Type B pancreatic cell (in vitro differentiated cells): Measurements from ENCODE around the gene ANXA2. TPM values are rescaled to one million over a fixed set of nuclear protein-coding genes. Genes with fewer than 3 reads are reported as not detected.
A peak's percentile ranks its signal among the peaks of the same experiment; 100 is the strongest.

ENCODE experiments used
- DNase-seq: peaks from one replicate; pipeline ENCODE4 v3.0.0; 2021; ENCODE audit warnings: mixed read lengths; ENCODE audit not compliant: unreplicated experiment; ENCODE audit errors: extremely low spot score
- H3K27ac Mint-ChIP-seq: 2 replicates; pipeline ENCODE4 v1.8.0; 2021; ENCODE audit warnings: mild to moderate bottlenecking, mixed read lengths
- H3K27me3 Mint-ChIP-seq: 2 replicates; pipeline ENCODE4 v1.8.0; 2021; ENCODE audit warnings: mixed read lengths
- H3K36me3 Mint-ChIP-seq: 2 replicates; pipeline ENCODE4 v1.8.0; 2021; ENCODE audit warnings: mixed read lengths
- H3K4me1 Mint-ChIP-seq: one replicate; pipeline ENCODE4 v1.8.0; 2021; ENCODE audit warnings: mixed read lengths; ENCODE audit not compliant: unreplicated experiment
- H3K4me3 Mint-ChIP-seq: 2 replicates; pipeline ENCODE4 v1.8.0; 2021; ENCODE audit warnings: mild to moderate bottlenecking, mixed read lengths
- H3K9me3 Mint-ChIP-seq: 2 replicates; pipeline ENCODE4 v1.8.0; 2021; ENCODE audit warnings: mixed read lengths
- total RNA-seq: library from RNA; stranded (reverse); gene quantifications from 2 replicates; pipeline ENCODE4 v1.2.1, GENCODE V29; 2021; ENCODE audit warnings: low replicate concordance
- TF ChIP-seq, protein P1 (sequence below): fragments of 200-600 bp; sonication (generic); conservative IDR thresholded peaks from 2 replicates; pipeline ENCODE4 v1.5.0; 2021; ENCODE audit warnings: antibody characterized with exemption, mild to moderate bottlenecking

ANXA2 gene
- total RNA-seq, 1 donor from 2014 or later: 493 TPM

GRCh38 chr15:60394689-60395097, 3.1 kb downstream of the ANXA2 start:
- no peaks in the 10 kb centered on the region for H3K9me3 Mint-ChIP-seq
- H3K27ac Mint-ChIP-seq: peak overlapping the region; percentile 97
- peaks cover 20% of the 10 kb centered on the region for H3K27me3 Mint-ChIP-seq
- no peak for DNase-seq
- H3K36me3 Mint-ChIP-seq: peaks cover 43% of the 10 kb centered on the region
- peak overlapping the region; percentile 91 for H3K4me3 Mint-ChIP-seq
- TF ChIP-seq, protein P1, sequence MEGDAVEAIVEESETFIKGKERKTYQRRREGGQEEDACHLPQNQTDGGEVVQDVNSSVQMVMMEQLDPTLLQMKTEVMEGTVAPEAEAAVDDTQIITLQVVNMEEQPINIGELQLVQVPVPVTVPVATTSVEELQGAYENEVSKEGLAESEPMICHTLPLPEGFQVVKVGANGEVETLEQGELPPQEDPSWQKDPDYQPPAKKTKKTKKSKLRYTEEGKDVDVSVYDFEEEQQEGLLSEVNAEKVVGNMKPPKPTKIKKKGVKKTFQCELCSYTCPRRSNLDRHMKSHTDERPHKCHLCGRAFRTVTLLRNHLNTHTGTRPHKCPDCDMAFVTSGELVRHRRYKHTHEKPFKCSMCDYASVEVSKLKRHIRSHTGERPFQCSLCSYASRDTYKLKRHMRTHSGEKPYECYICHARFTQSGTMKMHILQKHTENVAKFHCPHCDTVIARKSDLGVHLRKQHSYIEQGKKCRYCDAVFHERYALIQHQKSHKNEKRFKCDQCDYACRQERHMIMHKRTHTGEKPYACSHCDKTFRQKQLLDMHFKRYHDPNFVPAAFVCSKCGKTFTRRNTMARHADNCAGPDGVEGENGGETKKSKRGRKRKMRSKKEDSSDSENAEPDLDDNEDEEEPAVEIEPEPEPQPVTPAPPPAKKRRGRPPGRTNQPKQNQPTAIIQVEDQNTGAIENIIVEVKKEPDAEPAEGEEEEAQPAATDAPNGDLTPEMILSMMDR: no peak
- H3K4me1 Mint-ChIP-seq: peaks cover 74% of the 10 kb centered on the region

DNA sequence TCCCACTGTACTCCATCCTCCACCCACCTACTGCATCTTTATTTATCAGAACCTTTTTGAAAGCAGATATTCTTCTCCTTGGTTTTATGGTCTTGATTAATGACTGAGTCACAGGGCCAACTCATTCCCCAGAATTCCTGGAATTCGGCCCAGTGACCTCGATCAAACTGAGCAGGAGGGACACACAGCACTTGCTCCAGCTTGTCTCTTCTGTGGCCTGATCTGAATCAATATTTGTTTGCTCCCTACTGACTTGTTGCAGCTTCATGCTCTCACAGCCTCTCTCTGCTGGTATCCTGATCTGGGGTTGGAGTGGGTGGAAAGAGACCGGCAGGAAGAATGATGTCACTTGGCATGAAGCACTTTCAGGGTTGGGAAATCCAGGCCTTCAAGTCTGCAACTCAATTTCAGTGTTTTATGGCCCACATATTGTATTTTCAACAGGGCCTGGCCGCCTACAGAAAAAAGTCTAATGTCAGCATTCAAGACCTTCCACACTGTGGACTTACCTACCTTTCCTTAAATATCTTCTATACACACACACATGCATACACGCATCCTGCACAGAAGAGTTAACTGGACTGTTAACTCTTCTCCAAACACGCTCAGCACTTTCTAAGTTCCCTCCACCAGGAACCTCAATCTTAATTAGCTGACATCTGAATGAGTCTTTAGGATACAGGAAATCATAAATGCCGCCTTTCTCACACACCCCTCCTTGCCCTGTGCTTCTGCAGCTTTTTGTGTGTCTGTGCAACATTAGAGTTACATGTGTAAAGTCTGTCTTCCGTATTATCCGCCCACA, 4.6 kb downstream of the ANXA2 start:
- Mint-ChIP-seq H3K27me3 (peaks cover 8% of the 10 kb centered on the region), H3K4me3 (peak overlapping the region; percentile 91), H3K36me3 (peaks cover 50% of the 10 kb centered on the region), H3K4me1 (peaks cover 68% of the 10 kb centered on the region), H3K27ac (peak overlapping the region; percentile 97), H3K9me3 (no peaks in the 10 kb centered on the region)
- DNase-seq: no peak
- TF ChIP-seq, protein P1: no peak

- TF ChIP-seq, protein P1: no peak
- Mint-ChIP-seq H3K27me3 (peaks cover 8% of the 10 kb centered on the region), H3K36me3 (peaks cover 52% of the 10 kb centered on the region), H3K27ac (peak overlapping the region; percentile 97), H3K4me3 (peak overlapping the region; percentile 80), H3K9me3 (peaks cover under 1% of the 10 kb centered on the region), H3K4me1 (peaks cover 68% of the 10 kb centered on the region)
- no peak for DNase-seq
These were observed 5.2 kb downstream of the ANXA2 start for GRCh38 chr15:60392601-60392985.

DNA sequence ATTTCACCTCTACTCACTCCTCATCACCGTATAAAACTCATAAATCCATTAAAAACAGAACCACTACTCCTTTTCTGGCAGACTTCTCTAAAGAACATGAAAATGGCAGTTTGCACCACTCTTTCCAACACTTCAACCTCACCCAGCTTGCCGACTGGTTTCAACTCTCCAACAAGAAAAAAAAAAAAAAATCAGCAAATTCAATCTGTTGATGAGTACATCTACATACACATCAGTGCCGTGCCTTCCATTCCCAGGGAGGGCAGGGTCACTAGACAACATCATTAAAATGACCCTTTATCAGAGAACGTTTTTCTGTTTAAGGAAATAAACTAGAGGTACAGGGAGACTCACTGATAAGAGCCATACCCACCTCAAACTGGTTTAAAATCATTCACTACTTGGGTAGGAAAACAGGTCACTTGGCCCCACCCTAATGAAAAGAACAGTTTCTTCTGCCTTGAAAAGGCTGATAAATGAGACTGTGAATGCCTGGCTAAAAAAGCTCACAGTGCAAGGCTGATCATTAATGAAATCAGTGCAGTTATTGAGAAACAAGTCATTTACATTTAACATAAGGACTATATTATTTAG, 6.0 kb downstream of the ANXA2 start:
- Mint-ChIP-seq H3K27me3 (peaks cover 8% of the 10 kb centered on the region), H3K36me3 (peaks cover 57% of the 10 kb centered on the region), H3K27ac (peak overlapping the region; percentile 97), H3K4me3 (peak overlapping the region; percentile 77), H3K9me3 (peaks cover 6% of the 10 kb centered on the region), H3K4me1 (peaks cover 74% of the 10 kb centered on the region)
- no peak for DNase-seq
- TF ChIP-seq, protein P1: no peak

GRCh38 chr15:60390871-60391501, 6.8 kb downstream of the ANXA2 start:
- H3K4me1 Mint-ChIP-seq: peaks cover 70% of the 10 kb centered on the region
- TF ChIP-seq, protein P1: no peak
- peak overlapping the region; percentile 77 for H3K4me3 Mint-ChIP-seq
- DNase-seq: no peak
- peaks cover 52% of the 10 kb centered on the region for H3K36me3 Mint-ChIP-seq
- peaks cover 6% of the 10 kb centered on the region for H3K9me3 Mint-ChIP-seq
- peaks cover 3% of the 10 kb centered on the region for H3K27me3 Mint-ChIP-seq
- H3K27ac Mint-ChIP-seq: peak overlapping the region; percentile 97
